GM12892 (cell line): ENCODE measurements around the gene SYNJ2BP.

Source experiments
- POLR2A ChIP-seq: IDR thresholded peaks from 2 replicates; pipeline ENCODE4 v1.6.1; 2011; ENCODE audit warnings: low read depth, low read length, control low read depth
- POLR2AphosphoS5 ChIP-seq: IDR thresholded peaks from 2 replicates; pipeline ENCODE4 v1.6.1; 2011; ENCODE audit warnings: low read depth, low read length, control low read depth
- TAF1 ChIP-seq: IDR thresholded peaks from 2 replicates; pipeline ENCODE4 v1.6.1; 2011; ENCODE audit warnings: low read depth, mild to moderate bottlenecking, control low read depth, low read length, borderline replicate concordance

- no peak for TF ChIP-seq POLR2AphosphoS5
- TF ChIP-seq POLR2A = no peak
- TF ChIP-seq TAF1 = no peak
Measured at GRCh38 chr14:70442750-70443149, 25.9 kb upstream of the SYNJ2BP start.
